ENCODE data around the gene ATP10D.
"Not testable (repeated sequence)": the region's sequence is repeated elsewhere in the genome, so short reads cannot be mapped to it uniquely, and the experiment has no call there.

DNA sequence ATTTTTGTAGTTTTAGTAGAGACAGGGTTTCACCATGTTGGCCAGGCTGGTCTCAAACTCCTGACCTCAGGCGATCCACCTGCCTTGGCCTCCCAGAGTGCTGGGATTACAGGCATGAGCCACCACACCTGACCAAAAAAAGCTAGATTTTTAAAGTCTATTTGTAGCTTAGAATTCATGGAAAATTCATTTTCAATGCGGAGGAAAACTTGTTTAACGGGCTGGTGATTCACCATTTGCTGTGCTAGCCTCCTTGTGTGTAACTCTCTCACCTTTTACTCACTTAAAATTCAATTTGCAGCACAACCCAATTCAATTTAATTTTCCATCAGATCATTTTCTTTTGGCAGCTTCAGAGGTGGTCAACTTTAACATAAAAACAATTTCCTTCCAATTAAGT lies 70.8 kb downstream of the ATP10D start:
- TF ChIP-seq, protein P1, sequence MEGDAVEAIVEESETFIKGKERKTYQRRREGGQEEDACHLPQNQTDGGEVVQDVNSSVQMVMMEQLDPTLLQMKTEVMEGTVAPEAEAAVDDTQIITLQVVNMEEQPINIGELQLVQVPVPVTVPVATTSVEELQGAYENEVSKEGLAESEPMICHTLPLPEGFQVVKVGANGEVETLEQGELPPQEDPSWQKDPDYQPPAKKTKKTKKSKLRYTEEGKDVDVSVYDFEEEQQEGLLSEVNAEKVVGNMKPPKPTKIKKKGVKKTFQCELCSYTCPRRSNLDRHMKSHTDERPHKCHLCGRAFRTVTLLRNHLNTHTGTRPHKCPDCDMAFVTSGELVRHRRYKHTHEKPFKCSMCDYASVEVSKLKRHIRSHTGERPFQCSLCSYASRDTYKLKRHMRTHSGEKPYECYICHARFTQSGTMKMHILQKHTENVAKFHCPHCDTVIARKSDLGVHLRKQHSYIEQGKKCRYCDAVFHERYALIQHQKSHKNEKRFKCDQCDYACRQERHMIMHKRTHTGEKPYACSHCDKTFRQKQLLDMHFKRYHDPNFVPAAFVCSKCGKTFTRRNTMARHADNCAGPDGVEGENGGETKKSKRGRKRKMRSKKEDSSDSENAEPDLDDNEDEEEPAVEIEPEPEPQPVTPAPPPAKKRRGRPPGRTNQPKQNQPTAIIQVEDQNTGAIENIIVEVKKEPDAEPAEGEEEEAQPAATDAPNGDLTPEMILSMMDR (IDR thresholded peaks at IDR 0.05) = not testable (repeated sequence)
- TF ChIP-seq POLR2A (IDR thresholded peaks at IDR 0.05) = not testable (repeated sequence)
